Kidney epithelial cell (primary cell): ENCODE data around the gene LDLRAP1. TPM values are rescaled to one million over a fixed set of nuclear protein-coding genes. Genes with fewer than 3 reads are reported as not detected.
"Not testable (repeated sequence)": the region's sequence is repeated elsewhere in the genome, so short reads cannot be mapped to it uniquely, and the experiment has no call there.

Experiments used
- DNase-seq: peaks from one replicate; pipeline ENCODE4 v3.0.0-alpha.2; 2010; ENCODE audit warnings: low read depth
- H3K27me3 ChIP-seq: 2 replicates; pipeline ENCODE4 v1.6.0; 2011; ENCODE audit warnings: low read length; ENCODE audit not compliant: control insufficient read depth, insufficient read depth
- H3K36me3 ChIP-seq: 2 replicates; pipeline ENCODE4 v1.5.1; 2011; ENCODE audit warnings: low read length; ENCODE audit not compliant: control insufficient read depth, insufficient read depth
- H3K4me3 ChIP-seq: 2 replicates; pipeline ENCODE4 v1.5.1; 2011; ENCODE audit warnings: low read depth, mild to moderate bottlenecking, control low read depth, low read length
- CTCF ChIP-seq: IDR thresholded peaks from 2 replicates; pipeline ENCODE4 v1.5.1; 2011; ENCODE audit warnings: mild to moderate bottlenecking, moderate library complexity, low read length, control low read depth, inconsistent platforms; ENCODE audit not compliant: insufficient read depth, poor library complexity, severe bottlenecking
- total RNA-seq: library from RNA; depleted of rRNA; stranded (reverse); fragments of >200 nt; gene quantifications from 2 replicates; pipeline ENCODE4 v1.2.3, GENCODE V29; 2015

The LDLRAP1 gene
- total RNA-seq, 1 donor from 2014 or later = 7.5 TPM

DNA sequence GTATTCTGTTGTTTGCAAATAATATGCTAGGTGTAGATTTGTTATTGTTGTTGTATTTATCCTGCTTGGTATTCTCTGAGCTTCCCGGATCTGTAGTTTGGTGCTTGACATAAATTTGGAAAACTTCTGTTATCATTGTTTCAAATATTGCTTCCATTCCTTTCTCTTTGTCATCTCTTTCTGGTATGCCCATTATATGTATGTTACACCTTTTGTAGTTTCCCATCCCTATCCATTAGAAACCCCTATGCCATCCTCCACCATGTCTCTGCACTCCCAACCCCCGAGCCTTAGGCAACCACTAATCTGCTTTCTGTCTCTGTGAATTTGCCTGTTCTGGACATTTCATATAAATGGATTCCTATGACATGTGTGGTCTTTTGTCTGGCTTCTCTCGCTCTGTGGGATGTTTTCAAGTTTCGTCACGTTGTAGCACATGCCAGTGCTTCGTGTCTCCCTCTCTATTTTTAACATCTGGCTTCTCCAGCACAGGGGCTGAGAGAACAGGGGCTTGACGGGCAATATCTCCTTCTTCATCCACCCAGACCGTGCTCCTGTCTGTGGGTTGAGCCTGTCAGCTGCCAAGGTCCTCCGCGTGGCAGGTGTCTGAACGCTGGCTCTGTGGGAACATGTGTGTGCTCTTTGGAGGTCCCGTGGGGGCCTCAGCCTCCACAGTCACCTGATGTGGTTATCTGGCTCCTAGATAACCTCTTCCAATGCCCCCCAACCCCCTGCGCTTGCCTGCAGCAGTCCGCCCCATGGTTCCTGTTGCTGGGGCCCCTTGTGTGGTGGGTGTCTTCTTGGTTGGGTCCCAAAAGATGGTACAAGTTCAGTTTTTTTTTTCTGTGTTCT lies 40.3 kb downstream of the LDLRAP1 start:
- peaks cover 10% of the 10 kb centered on the region for H3K27me3 ChIP-seq
- H3K4me3 ChIP-seq = no peak overlapping the region
- no peak for TF ChIP-seq CTCF
- no peak for DNase-seq
- no peaks in the 10 kb centered on the region for H3K36me3 ChIP-seq

- DNase-seq = no peak
- peaks cover 8% of the 10 kb centered on the region for H3K27me3 ChIP-seq
- H3K4me3 ChIP-seq = no peak overlapping the region
- no peak for TF ChIP-seq CTCF
- H3K36me3 ChIP-seq = no peaks in the 10 kb centered on the region
Observed at GRCh38 chr1:25586181-25586588, 42.8 kb downstream of the LDLRAP1 start.

GRCh38 chr1:25587290-25587689 lies 43.9 kb downstream of the LDLRAP1 start:
- H3K36me3 ChIP-seq = no peaks in the 10 kb centered on the region
- H3K27me3 ChIP-seq = peaks cover 3% of the 10 kb centered on the region
- DNase-seq = no peak
- no peak for TF ChIP-seq CTCF
- no peak overlapping the region for H3K4me3 ChIP-seq

GRCh38 chr1:25588224-25588623 lies 44.8 kb downstream of the LDLRAP1 start:
- DNase-seq, H3K27me3 ChIP-seq, H3K4me3 ChIP-seq, H3K36me3 ChIP-seq: not testable (repeated sequence)

GRCh38 chr1:25588786-25589185 lies 45.4 kb downstream of the LDLRAP1 start:
- not testable (repeated sequence) for H3K4me3 ChIP-seq, DNase-seq, H3K36me3 ChIP-seq, H3K27me3 ChIP-seq

- TF ChIP-seq CTCF = no peak
- H3K4me3 ChIP-seq = no peak overlapping the region
Observed at GRCh38 chr1:25590096-25590824, 46.9 kb downstream of the LDLRAP1 start.

More at GRCh38 chr1:25590096-25590824, 46.9 kb downstream of the LDLRAP1 start:
- DNase-seq = no peak
- Histone ChIP-seq H3K36me3 (no peaks in the 10 kb centered on the region), H3K27me3 (peaks cover 5% of the 10 kb centered on the region)
